ENCODE data around the gene TSPAN1.
"Not testable (repeated sequence)": the region's sequence is repeated elsewhere in the genome, so short reads cannot be mapped to it uniquely, and the experiment has no call there.

Gene TSPAN1

DNA sequence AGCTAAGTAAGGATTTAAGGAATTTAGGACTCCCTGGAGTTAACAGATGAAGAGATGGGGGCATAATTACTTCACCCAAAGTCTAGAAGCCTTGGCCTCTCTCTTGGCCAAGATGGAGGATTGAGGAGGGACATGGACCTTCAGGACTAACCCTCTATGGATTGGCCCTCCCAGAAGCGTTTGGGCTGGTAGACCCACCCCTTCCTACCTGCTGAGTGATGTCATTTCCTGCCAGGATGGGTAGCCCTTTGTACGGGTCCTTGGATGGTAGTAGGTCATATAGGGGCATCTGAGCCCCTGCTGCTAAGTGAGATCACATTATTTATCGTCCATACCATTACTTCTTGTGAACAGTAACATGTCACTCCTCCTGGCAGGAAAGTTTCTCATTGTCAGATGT, 45.9 kb downstream of the TSPAN1 start:
- no peak for DNase-seq

DNA sequence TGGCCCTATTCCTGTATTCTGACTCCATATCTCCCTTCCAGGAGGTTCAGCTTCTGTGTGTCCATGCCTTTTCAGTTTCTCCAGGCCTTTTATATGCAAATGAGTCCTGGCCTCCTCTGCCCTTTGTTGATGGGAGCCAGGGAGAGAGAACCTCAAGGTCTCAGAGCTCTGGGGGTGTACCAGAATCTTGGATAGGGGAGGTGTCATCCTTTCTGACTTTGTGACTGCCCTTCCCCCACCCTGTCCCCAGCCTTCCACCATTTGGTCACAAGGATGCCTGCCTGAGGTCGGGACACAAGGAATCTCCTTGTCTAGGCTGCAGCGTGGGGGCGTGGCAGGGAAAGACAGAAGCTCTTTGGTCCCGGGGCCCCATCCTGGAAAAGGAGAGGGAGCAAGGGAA, 46.9 kb downstream of the TSPAN1 start:
- DNase-seq = no peak

DNA sequence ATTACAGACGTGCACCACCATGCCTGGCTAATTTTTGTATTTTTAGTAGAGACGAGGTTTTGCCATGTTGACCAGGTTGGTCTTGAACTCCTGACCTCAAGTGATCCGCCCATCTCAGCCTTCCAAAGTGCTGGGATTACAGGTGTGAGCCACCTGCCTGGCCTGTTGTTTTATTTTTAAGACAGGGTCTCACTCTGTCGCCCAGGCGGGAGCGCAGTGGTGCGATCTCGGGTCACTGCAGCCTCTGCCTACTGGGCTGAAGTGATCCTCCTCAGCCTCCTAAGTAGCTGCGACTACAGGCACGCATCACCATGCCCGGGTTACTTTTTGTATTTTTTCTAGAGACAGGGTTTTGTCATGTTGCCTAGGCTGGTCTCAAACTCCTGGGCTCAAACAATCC, 48.2 kb downstream of the TSPAN1 start:
- DNase-seq = not testable (repeated sequence)

DNA sequence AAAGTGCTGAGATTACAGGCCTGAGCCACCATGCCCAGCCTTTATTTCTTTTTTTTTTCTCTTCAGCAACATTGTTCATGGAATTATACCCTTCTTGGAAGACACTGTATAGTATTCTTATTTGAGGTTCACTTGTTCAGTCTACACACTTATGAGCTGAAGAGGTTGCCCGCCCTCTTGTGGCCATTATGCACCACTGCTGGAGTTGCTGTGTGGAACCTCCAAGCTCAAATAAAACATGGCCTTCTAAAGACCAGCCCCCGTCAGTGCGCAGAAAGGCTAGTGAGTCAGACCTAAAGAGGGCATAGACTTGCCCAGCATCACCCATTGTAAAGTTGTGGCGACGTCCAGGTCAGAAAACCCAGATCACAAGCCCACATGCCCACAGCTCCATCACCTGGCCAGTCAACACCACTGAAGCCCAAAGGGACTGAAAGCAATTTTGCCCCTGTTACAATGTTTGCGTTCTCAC, 48.6 kb downstream of the TSPAN1 start:
- DNase-seq = peak; percentile 66

DNA sequence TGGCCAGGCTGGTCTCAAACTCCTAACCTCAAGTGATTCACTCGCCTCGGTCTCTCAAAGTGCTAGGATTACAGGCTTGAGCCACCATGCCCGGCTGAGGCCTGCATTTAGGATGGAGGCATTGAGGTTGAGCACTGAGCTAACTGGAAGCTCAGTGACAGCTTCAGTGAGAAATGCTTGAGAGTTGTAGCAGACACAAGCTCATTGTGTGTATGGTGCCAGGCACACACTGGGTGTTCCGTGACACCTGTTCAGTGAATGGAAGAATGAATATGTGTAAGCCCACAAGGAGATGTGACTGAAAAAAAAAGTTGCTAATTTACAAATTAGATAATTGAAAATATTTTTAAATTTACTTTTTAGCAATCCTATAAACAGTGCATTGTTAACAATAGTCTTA, 50.1 kb downstream of the TSPAN1 start:
- DNase-seq = no peak

DNA sequence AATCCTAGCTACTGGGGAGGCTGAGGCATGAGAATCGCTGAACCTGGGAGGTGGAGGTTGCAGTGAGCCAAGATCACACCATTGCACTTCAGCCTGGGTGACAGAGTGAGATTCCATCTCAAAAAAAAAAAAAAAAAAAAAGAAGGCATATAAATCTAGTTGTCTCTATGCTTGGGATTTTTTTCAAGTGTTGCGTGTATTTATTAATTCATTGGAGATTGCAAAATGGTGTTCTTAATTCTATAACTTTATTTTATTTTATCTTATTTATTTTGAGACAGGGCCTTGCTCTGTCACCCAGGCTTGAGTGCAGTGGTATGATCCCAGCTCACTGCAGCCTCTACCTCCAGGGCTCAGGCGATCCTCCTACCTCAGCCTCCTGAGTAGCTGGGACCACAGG, 56.3 kb downstream of the TSPAN1 start:
- DNase-seq = not testable (repeated sequence)
